PFSK-1 (cell line): Measurements from ENCODE around the gene FYB1.

Experiments used
- POLR2AphosphoS5 ChIP-seq: IDR thresholded peaks from 2 replicates; pipeline ENCODE4 v1.6.1; 2012; ENCODE audit warnings: low read depth, mild to moderate bottlenecking, control low read depth, low read length, moderate library complexity
- TAF1 ChIP-seq: IDR thresholded peaks from 2 replicates; pipeline ENCODE4 v1.6.1; 2012; ENCODE audit warnings: low read length, control low read depth, borderline replicate concordance; ENCODE audit not compliant: insufficient read depth
- TF ChIP-seq, protein P1 (sequence below), 2 experiments: IDR thresholded peaks; 2 replicates each; pipeline versions ENCODE4 v1.6.1 to v1.8.0; 2011 to 2012; ENCODE audit warnings: low read depth in 2 of 2, low read length in 2 of 2, control low read depth in 1 of 2, inconsistent platforms in 1 of 2, mild to moderate bottlenecking in 1 of 2, moderate library complexity in 1 of 2; ENCODE audit not compliant: insufficient read depth in 1 of 2

DNA sequence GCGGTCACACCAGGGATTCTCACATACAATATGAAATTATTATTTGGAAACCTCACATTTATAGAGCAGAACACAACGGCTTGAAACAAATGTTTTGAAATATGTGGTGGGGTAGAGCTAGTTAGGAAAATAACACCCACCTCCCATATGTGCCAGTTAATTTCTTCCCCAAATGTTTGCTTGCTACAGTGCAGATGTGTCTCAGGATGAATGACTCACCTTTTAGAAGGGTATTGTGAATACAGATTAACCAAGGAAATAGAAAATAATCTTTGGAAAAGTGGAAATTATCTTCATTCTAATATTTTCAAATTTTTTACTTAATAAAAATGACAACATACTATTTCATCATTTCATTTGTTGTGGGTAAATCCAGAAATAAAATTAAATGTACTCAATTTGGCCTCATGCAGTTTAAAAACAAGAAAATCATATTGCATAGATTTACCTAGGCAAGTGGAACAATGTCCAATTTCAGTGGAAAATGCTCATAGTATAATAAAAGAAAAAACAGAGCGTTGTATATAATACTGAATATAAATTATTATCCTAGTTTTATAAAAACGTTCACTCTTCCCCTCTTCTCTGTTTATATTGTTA is 105.9 kb downstream of the FYB1 start:
- TF ChIP-seq TAF1 (no peak), POLR2AphosphoS5 (no peak)
- TF ChIP-seq, protein P1, sequence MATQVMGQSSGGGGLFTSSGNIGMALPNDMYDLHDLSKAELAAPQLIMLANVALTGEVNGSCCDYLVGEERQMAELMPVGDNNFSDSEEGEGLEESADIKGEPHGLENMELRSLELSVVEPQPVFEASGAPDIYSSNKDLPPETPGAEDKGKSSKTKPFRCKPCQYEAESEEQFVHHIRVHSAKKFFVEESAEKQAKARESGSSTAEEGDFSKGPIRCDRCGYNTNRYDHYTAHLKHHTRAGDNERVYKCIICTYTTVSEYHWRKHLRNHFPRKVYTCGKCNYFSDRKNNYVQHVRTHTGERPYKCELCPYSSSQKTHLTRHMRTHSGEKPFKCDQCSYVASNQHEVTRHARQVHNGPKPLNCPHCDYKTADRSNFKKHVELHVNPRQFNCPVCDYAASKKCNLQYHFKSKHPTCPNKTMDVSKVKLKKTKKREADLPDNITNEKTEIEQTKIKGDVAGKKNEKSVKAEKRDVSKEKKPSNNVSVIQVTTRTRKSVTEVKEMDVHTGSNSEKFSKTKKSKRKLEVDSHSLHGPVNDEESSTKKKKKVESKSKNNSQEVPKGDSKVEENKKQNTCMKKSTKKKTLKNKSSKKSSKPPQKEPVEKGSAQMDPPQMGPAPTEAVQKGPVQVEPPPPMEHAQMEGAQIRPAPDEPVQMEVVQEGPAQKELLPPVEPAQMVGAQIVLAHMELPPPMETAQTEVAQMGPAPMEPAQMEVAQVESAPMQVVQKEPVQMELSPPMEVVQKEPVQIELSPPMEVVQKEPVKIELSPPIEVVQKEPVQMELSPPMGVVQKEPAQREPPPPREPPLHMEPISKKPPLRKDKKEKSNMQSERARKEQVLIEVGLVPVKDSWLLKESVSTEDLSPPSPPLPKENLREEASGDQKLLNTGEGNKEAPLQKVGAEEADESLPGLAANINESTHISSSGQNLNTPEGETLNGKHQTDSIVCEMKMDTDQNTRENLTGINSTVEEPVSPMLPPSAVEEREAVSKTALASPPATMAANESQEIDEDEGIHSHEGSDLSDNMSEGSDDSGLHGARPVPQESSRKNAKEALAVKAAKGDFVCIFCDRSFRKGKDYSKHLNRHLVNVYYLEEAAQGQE (IDR thresholded peaks at IDR 0.05; ENCODE audit: insufficient read depth in 1 of 2, low read depth in 2 of 2, low read length in 2 of 2): no peak
